HepG2 (cell line): ENCODE data around the gene ATP5F1A. TPM values are rescaled to one million over a fixed set of nuclear protein-coding genes. Genes with fewer than 3 reads are reported as not detected.
"Not testable (repeated sequence)": the region's sequence is repeated elsewhere in the genome, so short reads cannot be mapped to it uniquely, and the experiment has no call there.

Experiments used
- ATAC-seq: fragments of 200-7000 bp; cut with Tn5 transposase; 3 replicates; pipeline ENCODE4 v1.9.1; 2020; ENCODE audit warnings: mild to moderate bottlenecking, moderate library complexity
- BruUV-seq: library from RNA; stranded (reverse); fragments of 400-500 nt; replicated peaks from 2 replicates; lab custom pipeline; 2021; lab: Mats Ljungman, UMichigan
- CTCF ChIA-PET: fragments of 300-600 bp; formaldehyde crosslinking; extraction: SDS; loops from one replicate; lab custom pipeline; 2021; ENCODE audit warnings: low total read pairs, inconsistent platforms, low intra/inter-chr PET ratio; lab: Yijun Ruan, JAX
- POLR2A ChIA-PET: fragments of 350-600 bp; sonication (Branson Sonifier 250); formaldehyde crosslinking; loops from one replicate; lab custom pipeline; 2020; ENCODE audit warnings: antibody characterized with exemption, inconsistent platforms; lab: Yijun Ruan, JAX
- DNase-seq: peaks from one replicate; pipeline ENCODE4 v3.0.0-alpha.2; 2015; ENCODE audit warnings: low spot score
- FAIRE-seq: peaks from 3 replicates; lab custom pipeline; 2011; peaks lifted over from hg19 to GRCh38; lab: Jason Lieb, UNC
- H2AFZ ChIP-seq: one replicate; pipeline ENCODE4 v1.6.1; 2011; ENCODE audit warnings: low read length, inconsistent platforms
- H3K27ac ChIP-seq: fragments of 300-600 bp; 3 replicates; pipeline ENCODE4 v1.8.0; 2011; ENCODE audit warnings: mixed run types, mild to moderate bottlenecking, mixed read lengths, low read length, inconsistent platforms; ENCODE audit not compliant: insufficient read depth; ENCODE audit errors: extremely low read length
- H3K27me3 ChIP-seq, 2 experiments: fragments of 200-600 bp in 1 of 2; 2 replicates in 1 of 2; 3 replicates in 1 of 2; pipeline versions ENCODE4 v1.6.0 to v1.8.0; 2011; ENCODE audit warnings: low read length in 2 of 2, mild to moderate bottlenecking in 2 of 2, moderate library complexity in 2 of 2, inconsistent platforms in 1 of 2; ENCODE audit not compliant: insufficient read depth in 2 of 2, control insufficient read depth in 1 of 2
- H3K36me3 ChIP-seq, 2 experiments: fragments of 200-600 bp in 1 of 2; replicated peaks in 1 of 2; 2 replicates in 1 of 2; 3 replicates in 1 of 2; pipeline versions ENCODE4 v1.5.1 to v1.8.0; 2011; ENCODE audit warnings: low read length in 2 of 2, inconsistent platforms in 1 of 2; ENCODE audit not compliant: insufficient read depth in 2 of 2, control insufficient read depth in 1 of 2
- H3K4me1 ChIP-seq: 2 replicates; pipeline ENCODE4 v1.5.1; 2012; ENCODE audit warnings: low read length, inconsistent platforms; ENCODE audit not compliant: insufficient read depth
- H3K4me2 ChIP-seq: 2 replicates; pipeline ENCODE4 v1.6.0; 2011; ENCODE audit warnings: low read depth, low read length, inconsistent platforms
- H3K4me3 ChIP-seq, 3 experiments: fragments of 200-600 bp in 1 of 3; sonication (generic), shearing (Covaris generic) in 1 of 3; replicated peaks in 1 of 3; 2 replicates each; pipeline ENCODE4 v1.5.1; 2011 to 2016; ENCODE audit warnings: low read length in 3 of 3, inconsistent platforms in 2 of 3, low read depth in 2 of 3, mild to moderate bottlenecking in 2 of 3, control low read depth in 1 of 3, mixed read lengths in 1 of 3; ENCODE audit not compliant: insufficient read depth in 1 of 3
- H3K79me2 ChIP-seq: one replicate; pipeline ENCODE4 v1.6.1; 2011; ENCODE audit warnings: low read length, inconsistent platforms; ENCODE audit not compliant: insufficient read depth
- H3K9ac ChIP-seq: 2 replicates; pipeline ENCODE4 v1.6.0; 2011; ENCODE audit warnings: mild to moderate bottlenecking, low read depth, low read length, inconsistent platforms; ENCODE audit not compliant: insufficient read depth
- H3K9me3 ChIP-seq: 2 replicates; pipeline ENCODE4 v1.5.1; 2012; ENCODE audit warnings: mild to moderate bottlenecking, low read length
- H4K20me1 ChIP-seq: 2 replicates; pipeline ENCODE4 v1.6.0; 2011; ENCODE audit warnings: inconsistent platforms, mild to moderate bottlenecking, low read length, moderate library complexity; ENCODE audit not compliant: insufficient read depth
- CHCHD3 ChIP-seq: sonication (generic); formaldehyde crosslinking; IDR thresholded peaks from 2 replicates; pipeline ENCODE4 v1.8.0; 2022; ENCODE audit warnings: mild to moderate bottlenecking, missing genetic modification reagents, moderate library complexity
- GTF3A ChIP-seq: sonication (generic); formaldehyde crosslinking; conservative IDR thresholded peaks from 2 replicates; pipeline ENCODE4 v1.4.0; 2020; ENCODE audit warnings: mild to moderate bottlenecking, missing genetic modification reagents
- HES4 ChIP-seq: sonication (generic); formaldehyde crosslinking; IDR thresholded peaks from 2 replicates; pipeline ENCODE4 v1.9.0; 2021; ENCODE audit warnings: mild to moderate bottlenecking, missing genetic modification reagents, borderline replicate concordance
- KDM1A ChIP-seq: IDR thresholded peaks from 2 replicates; pipeline ENCODE4 v1.6.1; 2016; ENCODE audit warnings: missing compliant biosample characterization
- MXI1 ChIP-seq: IDR thresholded peaks from 3 replicates; pipeline ENCODE4 v1.6.1; 2012; ENCODE audit warnings: low read depth, low read length, inconsistent platforms, borderline replicate concordance
- NCOA2 ChIP-seq: sonication (generic); formaldehyde crosslinking; IDR thresholded peaks from 2 replicates; pipeline ENCODE4 v1.8.0; 2022; ENCODE audit warnings: inconsistent platforms
- RARG ChIP-seq: sonication (generic); formaldehyde crosslinking; IDR thresholded peaks from 2 replicates; pipeline ENCODE4 v1.4.0; 2020; ENCODE audit warnings: low read depth, mild to moderate bottlenecking, missing genetic modification reagents
- SNAI1 ChIP-seq: sonication (generic); formaldehyde crosslinking; IDR thresholded peaks from 2 replicates; pipeline ENCODE4 v1.5.0; 2020; ENCODE audit warnings: mild to moderate bottlenecking, missing genetic modification reagents, borderline replicate concordance
- ZNF30 ChIP-seq: sonication (generic); formaldehyde crosslinking; IDR thresholded peaks from 2 replicates; pipeline ENCODE4 v1.5.0; 2020; ENCODE audit warnings: mild to moderate bottlenecking, missing genetic modification reagents
- ZNF674 ChIP-seq: sonication (generic); formaldehyde crosslinking; IDR thresholded peaks from 2 replicates; pipeline ENCODE4 v1.5.0; 2020; ENCODE audit warnings: low read depth, mild to moderate bottlenecking, missing genetic modification reagents
- ZNF737 ChIP-seq: sonication (generic); formaldehyde crosslinking; IDR thresholded peaks from 2 replicates; pipeline ENCODE4 v1.5.0; 2020; ENCODE audit warnings: missing genetic modification reagents, mild to moderate bottlenecking, borderline replicate concordance
- whole genome bisulfite sequencing: methylation state at CpG from one replicate; pipeline ENCODE4 v1.1.6; 2017; ENCODE audit warnings: low lambda C conversion rate; 5-methylcytosine and 5-hydroxymethylcytosine counted together
- in situ Hi-C: cut with HindIII; loops from 2 replicates; pipeline ENCODE4 v1.10.0; 2017; ENCODE audit warnings: low pct_unique_long_range_greater_than_20kb; ENCODE audit not compliant: extremely low pct_ligation_motif_present
- intact Hi-C: fragments of 100-400 bp; cut with micrococcal nuclease; formaldehyde crosslinking; loops from one replicate; pipeline ENCODE4 v1.10.0; 2022; ENCODE audit not compliant: unreplicated experiment
- polyA plus RNA-seq, 8 experiments: library from polyadenylated mRNA; depleted of rRNA in 3 of 8; stranded (reverse) in 7 of 8; unstranded in 1 of 8; fragments of >200 nt; fragmentation: Illumina TruSeq in 4 of 8; extraction: Trizol in 4 of 8; gene quantifications; 2 replicates each; pipeline versions ENCODE4 v1.2.1 to v1.2.3, GENCODE V29; 2011 to 2016; ENCODE audit warnings: low read depth in 4 of 8, missing spikeins in 1 of 8, mixed read lengths in 1 of 8; ENCODE audit not compliant: insufficient read depth in 1 of 8
- total RNA-seq, 5 experiments: library from RNA; depleted of rRNA; stranded (reverse); fragments of >200 nt; fragmentation: Illumina TruSeq; extraction: Trizol; gene quantifications; 2 replicates each; pipeline ENCODE4 v1.2.3, GENCODE V29; 2016; ENCODE audit warnings: low read depth in 1 of 5
- TF ChIP-seq, protein P1 (sequence below): sonication (generic); formaldehyde crosslinking; IDR thresholded peaks from 2 replicates; pipeline ENCODE4 v1.4.0; 2020; ENCODE audit warnings: missing genetic modification reagents, borderline replicate concordance
- TF ChIP-seq, protein P2 (sequence below): sonication (generic); formaldehyde crosslinking; IDR thresholded peaks from 2 replicates; pipeline ENCODE4; 2020; ENCODE audit warnings: missing genetic modification reagents, mild to moderate bottlenecking, borderline replicate concordance

ATP5F1A gene
- total and polyA plus RNA-seq, 2 of the 13 experiments (the other 11 are each of a cell fraction or from before 2014, with no cell fraction given), result 459 to 922 TPM

- CTCF ChIA-PET, FAIRE-seq, H2AFZ ChIP-seq, DNase-seq, H3K36me3 ChIP-seq, H3K27ac ChIP-seq, H3K79me2 ChIP-seq, H4K20me1 ChIP-seq, H3K4me2 ChIP-seq, H3K9ac ChIP-seq, H3K9me3 ChIP-seq, H3K4me3 ChIP-seq, BruUV-seq, POLR2A ChIA-PET, in situ Hi-C loops, ATAC-seq, intact Hi-C loops: not testable (repeated sequence)
- Histone ChIP-seq H3K4me1 (peaks cover 14% of the 10 kb centered on the region), H3K27me3 (peaks cover 1 to 27% of the 10 kb centered on the region in 2 experiments; a peak in 3 of 5 replicates)
- 66% methylated on average over 13 of the region's 13 CpGs for WGBS
These were observed 50.7 kb downstream of the ATP5F1A start for GRCh38 chr18:46047369-46047768.

GRCh38 chr18:46046688-46047087 is 51.4 kb downstream of the ATP5F1A start:
- POLR2A ChIA-PET, result no interaction called here
- in situ Hi-C loops (no loop called here), intact Hi-C loops (no loop called here)
- ATAC-seq (0 out of 3 replicates have a peak, but pooled peaks have one; percentile 23), DNase-seq (no peak), FAIRE-seq (no peak)
- no peak overlapping the region for H3K27ac ChIP-seq
- no TSS peak for BruUV-seq
- no peaks in the 10 kb centered on the region for H3K79me2 ChIP-seq
- H3K9ac ChIP-seq, result no peak overlapping the region
- CTCF ChIA-PET, result no interaction called here
- H3K4me2 ChIP-seq, result no peak overlapping the region
- H4K20me1 ChIP-seq, result no peaks in the 10 kb centered on the region
- no peak overlapping the region for H3K4me3 ChIP-seq
- TF ChIP-seq SNAI1, result no peak
- TF ChIP-seq, protein P1, sequence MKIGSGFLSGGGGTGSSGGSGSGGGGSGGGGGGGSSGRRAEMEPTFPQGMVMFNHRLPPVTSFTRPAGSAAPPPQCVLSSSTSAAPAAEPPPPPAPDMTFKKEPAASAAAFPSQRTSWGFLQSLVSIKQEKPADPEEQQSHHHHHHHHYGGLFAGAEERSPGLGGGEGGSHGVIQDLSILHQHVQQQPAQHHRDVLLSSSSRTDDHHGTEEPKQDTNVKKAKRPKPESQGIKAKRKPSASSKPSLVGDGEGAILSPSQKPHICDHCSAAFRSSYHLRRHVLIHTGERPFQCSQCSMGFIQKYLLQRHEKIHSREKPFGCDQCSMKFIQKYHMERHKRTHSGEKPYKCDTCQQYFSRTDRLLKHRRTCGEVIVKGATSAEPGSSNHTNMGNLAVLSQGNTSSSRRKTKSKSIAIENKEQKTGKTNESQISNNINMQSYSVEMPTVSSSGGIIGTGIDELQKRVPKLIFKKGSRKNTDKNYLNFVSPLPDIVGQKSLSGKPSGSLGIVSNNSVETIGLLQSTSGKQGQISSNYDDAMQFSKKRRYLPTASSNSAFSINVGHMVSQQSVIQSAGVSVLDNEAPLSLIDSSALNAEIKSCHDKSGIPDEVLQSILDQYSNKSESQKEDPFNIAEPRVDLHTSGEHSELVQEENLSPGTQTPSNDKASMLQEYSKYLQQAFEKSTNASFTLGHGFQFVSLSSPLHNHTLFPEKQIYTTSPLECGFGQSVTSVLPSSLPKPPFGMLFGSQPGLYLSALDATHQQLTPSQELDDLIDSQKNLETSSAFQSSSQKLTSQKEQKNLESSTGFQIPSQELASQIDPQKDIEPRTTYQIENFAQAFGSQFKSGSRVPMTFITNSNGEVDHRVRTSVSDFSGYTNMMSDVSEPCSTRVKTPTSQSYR (CRISPR knock-in tag), result no peak
- TF ChIP-seq, protein P2, sequence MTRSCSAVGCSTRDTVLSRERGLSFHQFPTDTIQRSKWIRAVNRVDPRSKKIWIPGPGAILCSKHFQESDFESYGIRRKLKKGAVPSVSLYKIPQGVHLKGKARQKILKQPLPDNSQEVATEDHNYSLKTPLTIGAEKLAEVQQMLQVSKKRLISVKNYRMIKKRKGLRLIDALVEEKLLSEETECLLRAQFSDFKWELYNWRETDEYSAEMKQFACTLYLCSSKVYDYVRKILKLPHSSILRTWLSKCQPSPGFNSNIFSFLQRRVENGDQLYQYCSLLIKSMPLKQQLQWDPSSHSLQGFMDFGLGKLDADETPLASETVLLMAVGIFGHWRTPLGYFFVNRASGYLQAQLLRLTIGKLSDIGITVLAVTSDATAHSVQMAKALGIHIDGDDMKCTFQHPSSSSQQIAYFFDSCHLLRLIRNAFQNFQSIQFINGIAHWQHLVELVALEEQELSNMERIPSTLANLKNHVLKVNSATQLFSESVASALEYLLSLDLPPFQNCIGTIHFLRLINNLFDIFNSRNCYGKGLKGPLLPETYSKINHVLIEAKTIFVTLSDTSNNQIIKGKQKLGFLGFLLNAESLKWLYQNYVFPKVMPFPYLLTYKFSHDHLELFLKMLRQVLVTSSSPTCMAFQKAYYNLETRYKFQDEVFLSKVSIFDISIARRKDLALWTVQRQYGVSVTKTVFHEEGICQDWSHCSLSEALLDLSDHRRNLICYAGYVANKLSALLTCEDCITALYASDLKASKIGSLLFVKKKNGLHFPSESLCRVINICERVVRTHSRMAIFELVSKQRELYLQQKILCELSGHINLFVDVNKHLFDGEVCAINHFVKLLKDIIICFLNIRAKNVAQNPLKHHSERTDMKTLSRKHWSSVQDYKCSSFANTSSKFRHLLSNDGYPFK (CRISPR knock-in tag), result no peak
- TF ChIP-seq ZNF674 (CRISPR knock-in tag), result no peak
- no peak for TF ChIP-seq CHCHD3
- no peak for TF ChIP-seq MXI1
- no peak for TF ChIP-seq NCOA2 (CRISPR knock-in tag)
- TF ChIP-seq HES4, result no peak
- no peak for TF ChIP-seq ZNF30
- TF ChIP-seq KDM1A, result no peak
- no peak for TF ChIP-seq GTF3A (CRISPR knock-in tag)
- no peak for TF ChIP-seq ZNF737
- TF ChIP-seq RARG (CRISPR knock-in tag), result no peak
- H3K27me3 ChIP-seq, result peaks cover 1 to 32% of the 10 kb centered on the region in 2 experiments; a peak in 3 of 5 replicates
- peaks cover 7% of the 10 kb centered on the region for H3K4me1 ChIP-seq
- H3K9me3 ChIP-seq, result no peaks in the 10 kb centered on the region
- no peak overlapping the region for H2AFZ ChIP-seq
- H3K36me3 ChIP-seq, result no peaks in the 10 kb centered on the region
- WGBS, result 76% methylated on average over 2 of the region's 2 CpGs
